HG02840 (cell line): ENCODE data around the gene RXRB.

ENCODE experiments used
- ATAC-seq: cut with Tn5 transposase; IDR thresholded peaks from one replicate; pipeline ENCODE4 v1.9.1; 2021; ENCODE audit warnings: mild to moderate bottlenecking, moderate library complexity, moderate number of reproducible peaks; ENCODE audit not compliant: unreplicated experiment, low FRiP score

Gene RXRB

DNA sequence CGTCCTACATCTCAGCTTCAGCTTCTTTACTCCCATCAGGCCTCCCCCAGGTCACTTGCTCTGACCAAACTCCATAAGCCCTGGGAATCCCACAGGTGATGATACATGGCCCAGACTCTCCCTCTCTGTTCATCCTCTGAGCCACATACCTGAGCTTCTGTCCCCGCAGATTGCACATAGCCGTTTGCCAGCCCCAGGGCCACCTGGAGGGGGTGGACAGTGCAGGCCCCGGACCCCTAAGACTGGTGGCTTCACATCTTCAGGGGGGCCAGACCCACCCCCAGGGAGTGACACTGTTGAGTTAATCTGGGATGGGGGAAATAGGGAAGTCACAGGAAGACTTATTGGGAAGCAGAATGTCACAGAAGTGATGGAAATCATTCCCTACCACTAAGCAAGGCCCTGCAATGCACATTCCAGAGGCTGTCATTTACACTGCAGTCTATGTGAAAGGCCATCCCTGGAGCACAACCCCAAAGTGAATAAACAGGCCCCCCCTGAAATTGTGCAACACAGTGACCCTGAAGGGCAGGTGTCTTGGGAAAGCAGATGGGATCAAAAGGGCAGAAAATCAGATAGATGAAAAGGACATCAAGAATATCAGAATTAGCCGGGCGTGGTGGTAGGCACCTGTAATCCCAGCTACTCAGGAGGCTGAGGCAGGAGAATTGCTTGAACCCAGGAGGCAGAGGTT lies 2.2 kb downstream of the RXRB start:
- no peak for ATAC-seq

DNA sequence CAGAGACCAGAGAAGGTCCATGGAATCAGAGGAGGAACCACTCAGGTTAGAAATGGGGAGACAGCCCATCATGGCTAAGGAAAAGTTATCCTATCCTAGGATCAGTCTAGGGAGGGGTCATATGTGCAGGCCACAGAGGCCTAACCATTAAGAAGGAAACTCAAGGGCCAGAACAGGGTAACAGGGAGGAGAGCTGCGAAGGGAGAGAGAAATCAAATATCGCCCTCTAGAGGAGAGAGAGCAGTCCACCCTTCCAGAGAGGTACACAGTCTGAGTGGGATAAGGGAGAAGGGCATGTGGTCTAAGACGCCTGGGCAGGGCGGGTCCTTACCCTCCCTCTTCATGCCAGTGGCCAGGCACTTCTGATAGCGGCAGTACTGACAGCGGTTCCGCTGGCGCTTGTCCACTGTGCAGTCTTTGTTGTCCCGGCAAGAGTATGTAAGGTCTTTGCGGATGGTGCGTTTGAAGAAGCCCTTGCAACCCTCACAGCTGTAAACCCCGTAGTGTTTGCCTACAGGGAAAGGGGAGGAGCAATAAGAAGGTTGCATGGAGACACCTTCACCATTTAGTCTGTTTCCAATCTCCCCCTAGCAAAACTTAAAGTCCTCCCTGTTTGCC lies 2.9 kb downstream of the RXRB start:
- ATAC-seq: no peak

DNA sequence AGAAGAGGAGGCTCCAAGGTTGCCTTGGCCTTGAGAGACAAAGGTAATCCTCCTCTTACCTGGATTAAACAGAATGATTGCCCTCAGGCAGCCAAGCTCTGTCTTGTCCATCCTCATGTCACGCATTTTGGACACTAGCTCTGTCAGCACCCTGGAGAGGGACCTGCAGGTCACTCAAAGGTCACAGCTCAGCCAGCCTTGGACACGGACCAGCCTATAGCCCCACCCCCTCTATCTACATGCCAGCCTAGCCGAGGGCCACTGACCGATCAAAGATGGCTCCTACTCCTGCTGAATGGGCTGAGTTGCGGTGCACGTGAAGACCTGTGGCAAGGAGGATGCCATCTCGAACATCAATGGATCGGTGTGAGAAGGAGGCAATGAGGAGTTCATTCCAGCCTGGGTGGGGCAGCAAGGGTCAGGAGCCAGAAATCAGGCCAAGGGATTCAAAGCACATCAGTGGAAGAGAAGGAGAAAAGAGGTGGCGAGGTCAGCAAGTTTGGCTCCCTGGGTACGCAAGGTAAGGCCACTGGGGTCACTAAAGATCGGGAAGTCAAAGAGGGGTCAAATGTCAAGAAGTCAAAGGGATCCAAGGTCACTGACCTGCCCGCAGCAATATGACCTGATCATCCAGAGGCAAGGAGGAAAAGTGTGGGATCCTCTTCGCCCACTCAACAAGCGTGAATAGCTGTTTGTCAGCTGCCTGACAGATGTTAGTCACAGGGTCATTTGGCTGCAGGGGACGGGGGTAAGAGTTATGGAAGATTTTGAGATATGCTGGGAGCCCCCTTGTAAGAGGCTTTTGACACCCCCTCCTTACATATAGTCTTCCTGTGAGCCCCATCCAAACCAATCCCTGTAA lies 4.9 kb downstream of the RXRB start:
- no peak for ATAC-seq

DNA sequence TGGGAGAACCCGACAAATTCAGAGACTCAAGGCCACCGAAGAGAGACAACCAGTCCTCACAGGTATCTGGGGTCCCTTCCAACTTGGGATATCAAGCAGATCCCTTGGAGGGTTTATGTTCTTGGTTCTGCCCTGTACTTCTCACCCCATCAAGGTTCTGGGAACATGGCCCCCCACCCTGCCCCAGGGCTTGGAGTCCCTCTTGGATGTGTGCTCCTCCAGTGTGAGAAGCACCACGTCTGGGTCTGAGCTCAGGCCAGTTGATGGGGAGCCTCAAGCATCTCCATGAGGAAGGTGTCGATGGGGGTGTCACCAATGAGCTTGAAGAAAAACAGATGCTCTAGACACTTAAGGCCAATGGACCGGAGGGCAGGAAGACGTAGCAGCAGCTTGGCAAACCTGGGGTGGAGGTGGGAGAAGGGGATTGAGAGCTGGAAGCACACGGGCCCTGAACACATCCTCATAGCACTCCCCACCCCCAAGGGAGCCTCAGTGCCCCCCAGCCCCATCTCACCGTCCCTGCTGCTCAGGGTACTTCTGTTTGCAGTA lies 6.0 kb downstream of the RXRB start:
- ATAC-seq: no peak

DNA sequence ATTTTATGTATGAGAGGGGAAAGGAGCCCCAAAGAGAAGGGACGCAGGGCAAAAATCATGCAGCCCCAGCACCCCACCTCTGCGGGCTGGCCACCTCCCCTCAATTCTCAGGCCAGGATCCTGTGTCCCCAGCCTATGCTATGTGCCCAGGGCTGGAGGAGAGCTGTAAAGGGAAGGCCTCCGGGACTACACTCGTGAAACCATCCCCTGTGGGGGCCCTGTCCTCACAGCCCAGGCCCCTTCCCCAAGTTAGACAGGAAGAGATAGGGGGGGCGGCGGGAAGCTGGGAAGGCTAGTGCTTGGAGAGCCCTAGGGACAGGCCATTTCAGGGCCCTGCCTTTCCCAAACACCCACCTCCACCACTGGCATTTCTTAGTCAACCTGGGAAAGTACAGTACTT lies 6.8 kb downstream of the RXRB start:
- ATAC-seq: no peak

DNA sequence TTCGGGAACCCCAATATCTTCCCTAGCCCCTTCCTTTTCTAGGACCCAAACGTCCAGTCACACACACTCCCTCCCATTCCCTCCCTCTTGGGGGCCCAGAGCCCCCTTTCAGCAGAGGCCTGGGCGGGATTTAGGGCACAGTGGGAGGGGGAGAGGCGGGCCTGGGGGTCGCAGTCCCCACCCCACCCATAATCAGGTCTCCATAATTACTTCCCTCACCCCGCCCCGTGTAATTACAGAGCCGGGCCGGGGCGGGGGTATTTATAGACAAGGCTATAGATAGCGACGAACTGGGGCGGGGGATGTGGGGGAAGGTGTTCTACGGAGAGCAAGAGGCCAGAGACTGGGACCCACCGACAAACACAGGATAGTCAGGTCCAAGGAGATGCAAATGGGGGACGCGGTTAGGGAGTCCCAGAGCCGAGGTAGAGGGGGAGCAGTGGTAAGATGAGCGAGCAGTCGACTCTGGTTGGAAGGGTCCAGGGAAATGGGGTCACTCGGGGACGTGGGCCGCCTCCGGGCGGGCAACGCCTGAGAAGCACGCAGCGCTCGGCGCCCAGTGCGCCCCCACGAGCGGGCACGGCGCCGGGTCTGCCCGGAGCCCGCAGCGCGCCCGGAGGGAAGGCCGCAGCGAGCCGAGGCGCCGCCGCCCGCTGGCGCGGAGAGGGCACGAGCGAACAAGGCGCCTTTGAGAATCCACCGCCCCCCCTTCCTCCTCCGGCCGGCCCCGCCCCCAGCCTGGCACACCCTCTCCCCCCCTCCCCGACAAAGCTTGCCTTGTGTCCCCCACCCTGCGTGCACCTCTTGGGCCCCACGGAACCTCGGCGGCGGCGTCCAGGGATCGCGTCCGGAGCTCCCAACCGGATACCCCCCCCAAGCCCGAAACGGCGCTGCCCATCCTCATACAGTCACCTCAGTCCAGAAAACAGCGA lies 7.5 kb downstream of the RXRB start:
- ATAC-seq: no peak

DNA sequence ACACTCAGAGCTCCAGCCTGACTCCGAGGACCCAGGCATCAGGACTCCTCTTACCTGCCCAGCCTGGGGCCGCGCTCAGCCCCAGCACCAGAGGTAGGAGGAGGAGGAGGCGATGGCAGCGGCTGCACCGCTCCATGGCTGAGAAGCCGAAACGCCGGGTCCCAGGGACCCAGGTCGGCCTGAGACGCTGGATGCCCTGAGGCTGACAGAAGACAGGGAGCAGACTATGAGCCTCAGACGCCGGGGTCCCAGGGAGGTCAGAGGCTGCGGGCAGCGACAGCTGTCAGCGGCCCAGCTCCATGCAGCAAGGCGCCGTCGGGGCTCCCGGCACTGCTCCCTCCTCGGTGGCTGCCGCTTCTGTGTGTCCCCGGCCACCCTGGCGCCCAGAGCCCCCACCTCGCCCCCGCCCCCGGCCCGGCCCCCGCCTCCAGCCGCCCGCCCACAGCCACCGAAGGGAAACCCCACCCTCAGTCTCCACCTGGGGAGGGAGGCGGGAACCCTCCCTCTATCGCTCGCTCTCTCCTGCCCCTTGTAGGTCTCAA lies 8.3 kb downstream of the RXRB start, which contains the start of gene COL11A2:
Gene COL11A2, minus strand, starts transcription at position 363 of the 542 bp plus-strand sequence. Its CDS starts 227 bp downstream, at position 136.
- no peak for ATAC-seq

DNA sequence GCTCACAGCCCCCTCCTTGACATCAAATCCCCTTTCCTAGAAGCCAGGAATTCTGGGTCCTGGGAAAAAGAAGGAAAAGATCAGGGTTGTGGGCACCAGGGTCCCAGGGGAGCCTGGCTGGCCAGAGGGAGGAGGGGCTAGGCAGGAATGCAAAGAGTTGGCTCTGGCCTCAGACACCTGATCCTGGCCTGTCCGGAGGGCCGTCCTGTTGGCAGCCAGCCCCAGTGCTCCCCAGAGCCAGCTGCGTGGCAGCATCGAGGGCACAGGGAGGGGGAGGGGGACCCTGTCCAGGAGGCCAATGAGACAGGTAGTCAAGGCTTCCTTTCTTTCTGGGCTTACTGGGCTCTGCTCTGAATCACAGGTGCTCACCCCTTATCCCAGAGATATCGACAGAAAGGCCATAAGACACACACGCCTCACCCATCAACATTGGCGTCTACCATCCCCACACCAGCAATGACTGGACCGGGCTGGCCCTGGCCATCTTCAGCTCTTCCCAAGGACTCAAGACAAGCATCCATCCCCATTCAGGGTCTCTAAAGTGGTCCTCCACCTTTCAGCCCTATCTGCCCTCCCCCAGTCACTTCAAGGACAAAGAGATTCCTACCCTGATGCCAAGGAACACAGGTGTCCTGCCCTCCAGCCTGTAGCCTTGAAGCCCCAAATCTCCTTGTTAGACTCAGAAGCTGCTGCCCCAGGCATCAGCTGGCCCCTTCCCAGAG lies 8.9 kb downstream of the RXRB start:
- no peak for ATAC-seq

DNA sequence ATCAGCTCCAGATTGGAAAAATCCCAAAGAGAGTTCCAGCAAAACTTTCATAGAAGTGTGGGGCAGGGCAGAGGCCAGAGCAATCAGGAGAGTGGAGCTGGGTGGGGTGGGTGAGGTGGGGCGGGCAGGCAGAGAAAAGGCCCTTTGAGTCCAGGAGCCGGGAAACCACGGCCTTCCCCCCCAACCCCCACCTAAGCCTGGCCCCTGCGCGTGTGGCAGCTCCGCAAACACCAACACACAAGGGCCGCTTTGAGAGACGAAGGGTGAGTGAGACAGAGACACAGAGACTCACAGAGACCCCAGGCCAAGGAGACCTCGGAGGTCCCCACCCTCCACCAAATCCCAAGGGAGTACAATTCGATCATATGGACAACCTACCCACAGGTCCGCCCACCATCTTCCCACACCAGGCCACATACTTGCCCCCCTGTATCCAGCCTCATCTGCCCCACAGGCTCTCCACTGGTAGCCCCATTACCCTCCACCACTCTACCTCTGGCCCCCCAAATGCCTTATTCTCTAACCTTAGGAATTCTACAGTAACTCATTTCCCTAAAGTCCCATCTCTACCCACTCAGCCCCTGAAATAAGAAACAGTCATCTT lies 9.9 kb downstream of the RXRB start:
- ATAC-seq: no peak

DNA sequence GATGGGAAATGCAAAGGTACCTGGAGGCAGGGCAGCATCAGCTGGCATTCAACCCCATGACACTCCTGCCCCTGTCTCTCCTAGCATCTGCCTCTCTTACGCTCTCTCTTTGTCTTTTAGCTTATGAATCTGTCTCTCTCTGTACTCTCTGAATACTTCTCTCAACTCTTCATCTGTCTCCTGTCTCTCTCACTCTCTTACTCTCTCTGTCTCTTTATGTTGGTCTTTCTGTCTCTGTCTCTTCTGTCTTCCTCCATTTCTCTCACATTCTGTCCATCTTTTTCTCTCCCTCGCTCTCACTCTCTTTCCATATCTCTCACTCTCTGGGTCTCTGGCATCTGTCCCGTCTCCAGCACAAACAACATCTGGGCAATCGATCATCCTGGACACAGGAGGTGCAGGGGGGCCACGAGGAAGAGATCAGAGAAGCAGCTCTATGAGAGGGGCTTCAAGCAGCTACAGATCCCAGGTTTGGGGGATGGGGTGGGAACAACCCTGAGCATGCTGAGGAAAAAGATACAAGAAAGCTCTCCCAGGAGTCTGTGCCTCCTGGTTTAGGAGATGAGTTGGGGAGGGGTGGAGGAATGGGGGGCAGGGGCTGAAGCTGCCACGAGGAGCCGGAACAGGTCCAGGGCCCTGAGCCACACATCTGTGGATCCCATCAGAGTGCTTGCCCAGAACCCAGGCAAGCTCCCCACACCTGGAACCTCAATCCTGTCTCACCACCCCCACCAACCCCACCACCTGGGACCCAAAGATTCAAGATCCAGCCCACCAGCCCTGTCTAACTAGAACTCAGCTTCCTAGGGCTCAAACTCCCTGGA lies 10.6 kb downstream of the RXRB start:
- ATAC-seq: no peak

DNA sequence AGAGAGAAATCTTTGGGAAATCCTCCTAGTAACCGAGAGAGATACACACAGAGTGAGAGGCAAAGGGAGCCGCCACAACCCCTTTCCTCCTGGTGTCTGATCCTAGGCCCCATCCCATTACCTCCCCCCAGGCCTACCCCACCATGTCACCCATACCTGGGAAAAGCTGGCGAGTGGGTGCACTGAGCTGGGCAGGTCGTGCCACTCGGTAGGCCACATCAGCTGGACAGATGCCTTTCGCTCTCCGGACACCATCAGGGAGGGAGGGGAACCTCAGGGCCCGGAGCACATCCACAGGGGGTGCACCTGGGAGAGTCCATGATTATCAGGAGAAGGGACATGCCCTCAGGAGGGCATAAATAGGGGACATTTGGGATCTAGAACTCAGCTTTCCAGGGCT lies 11.3 kb downstream of the RXRB start:
- ATAC-seq: no peak

DNA sequence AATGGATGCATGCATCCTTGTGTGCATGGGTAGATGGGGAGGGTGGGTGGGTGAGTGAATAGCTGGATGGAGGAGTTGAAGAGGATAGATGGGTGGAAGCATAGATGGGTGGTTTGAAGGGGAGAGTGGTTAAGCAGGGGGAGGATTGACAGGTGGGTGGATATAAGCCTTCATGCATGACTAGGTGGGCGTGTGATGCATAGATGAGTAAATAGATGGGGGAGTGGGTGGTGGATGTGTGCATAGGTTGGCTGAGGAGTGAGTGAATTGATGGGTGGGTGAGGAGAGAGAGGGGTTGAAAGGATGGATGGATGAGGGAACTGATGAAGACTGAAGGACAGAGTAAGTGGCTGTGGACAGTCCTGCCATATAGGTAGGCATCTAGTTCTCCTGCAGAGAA lies 12.7 kb downstream of the RXRB start:
- ATAC-seq: no peak

DNA sequence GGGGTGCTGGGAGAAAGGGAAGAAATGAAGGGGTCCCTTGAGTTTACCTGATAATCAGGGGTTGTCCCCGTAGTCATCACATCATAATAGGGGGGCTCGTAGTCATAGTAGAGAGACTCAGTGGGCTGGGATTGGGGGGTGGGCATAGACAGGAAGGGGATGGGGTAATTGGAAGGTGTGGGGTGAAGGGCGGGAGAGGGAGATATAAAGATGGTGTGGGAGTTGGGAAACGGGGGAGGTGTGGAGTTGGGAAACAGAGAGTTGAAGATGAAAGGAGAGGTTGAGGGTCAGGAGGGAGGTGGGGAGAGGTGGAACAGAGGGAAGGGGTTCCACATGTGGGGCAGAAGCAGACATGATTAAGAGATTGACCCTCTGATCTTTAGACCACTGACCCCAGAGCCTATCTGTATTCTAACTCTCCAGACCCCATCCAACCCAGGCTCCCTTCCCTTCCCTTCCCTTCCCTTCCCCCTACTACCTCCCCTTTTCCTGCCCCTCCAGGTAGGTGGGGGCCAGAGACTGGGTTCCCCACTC lies 14.7 kb downstream of the RXRB start:
- no peak for ATAC-seq

DNA sequence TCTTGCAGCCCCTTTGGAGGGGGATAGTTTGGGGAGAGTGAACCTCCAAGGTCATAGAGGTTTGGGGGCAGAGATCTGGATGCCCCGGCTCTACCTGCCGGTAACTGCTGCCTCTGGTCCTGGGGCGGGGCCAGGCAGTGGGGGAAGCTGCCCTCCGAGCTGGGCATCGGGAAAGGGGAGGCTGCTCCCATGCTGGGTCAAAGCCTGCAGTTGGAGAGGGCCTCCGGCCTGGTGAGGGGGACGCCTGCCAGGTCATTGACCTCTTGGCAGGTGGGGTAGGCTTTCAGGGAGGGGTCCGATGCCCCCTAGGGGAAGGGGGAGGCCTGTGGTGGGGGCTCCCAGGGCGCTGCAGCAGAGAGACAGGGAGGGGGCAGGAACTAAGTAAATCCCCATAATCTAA lies 15.3 kb downstream of the RXRB start:
- ATAC-seq: no peak

DNA sequence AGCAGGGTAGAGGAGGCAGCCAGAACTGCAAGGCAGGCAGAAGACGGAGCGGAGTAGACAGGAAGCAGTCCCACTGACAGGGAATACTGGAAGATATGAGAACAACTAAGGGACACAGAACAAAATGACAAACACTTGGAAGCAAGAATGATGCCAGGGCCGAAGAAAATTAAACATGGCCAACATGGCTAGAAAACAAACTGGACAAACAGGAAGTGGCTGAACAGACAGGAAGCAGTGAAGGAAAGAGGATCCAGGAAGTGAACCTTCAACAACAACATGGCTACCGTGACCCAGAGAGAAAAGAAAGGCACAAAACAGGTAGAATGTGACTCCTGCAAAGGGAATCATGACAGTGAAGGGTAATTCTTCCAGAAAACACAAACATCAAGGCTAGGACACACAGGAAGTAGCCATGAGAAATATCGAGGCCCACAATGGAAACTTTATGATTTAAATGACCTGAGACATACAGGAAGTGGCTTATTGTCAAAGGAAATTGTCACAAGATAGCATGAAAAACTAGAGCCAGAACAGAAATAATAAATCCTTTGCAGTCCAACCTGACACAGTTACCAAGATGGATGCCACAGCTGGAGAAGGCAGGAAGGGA lies 17.3 kb downstream of the RXRB start:
- no peak for ATAC-seq

DNA sequence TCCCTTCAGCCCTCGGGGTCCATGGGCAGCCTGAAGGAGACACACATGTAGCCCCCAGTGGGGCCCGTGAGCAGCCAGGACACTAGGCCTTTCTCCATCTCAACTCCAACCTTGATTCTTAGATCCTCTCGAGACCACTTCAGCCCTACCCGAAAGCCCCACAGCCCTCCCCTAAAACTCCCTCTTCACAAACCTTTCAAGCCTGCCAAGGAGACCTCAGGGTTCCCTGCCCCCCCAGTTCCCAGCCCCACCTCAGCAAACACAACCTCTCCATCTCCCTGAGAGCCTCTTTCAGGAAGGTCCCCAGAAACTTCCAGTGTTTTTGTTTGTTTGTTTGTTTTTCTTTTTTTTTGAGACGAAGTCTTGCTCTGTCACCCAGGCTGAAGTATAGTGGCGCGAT lies 19.3 kb downstream of the RXRB start:
- ATAC-seq: no peak

DNA sequence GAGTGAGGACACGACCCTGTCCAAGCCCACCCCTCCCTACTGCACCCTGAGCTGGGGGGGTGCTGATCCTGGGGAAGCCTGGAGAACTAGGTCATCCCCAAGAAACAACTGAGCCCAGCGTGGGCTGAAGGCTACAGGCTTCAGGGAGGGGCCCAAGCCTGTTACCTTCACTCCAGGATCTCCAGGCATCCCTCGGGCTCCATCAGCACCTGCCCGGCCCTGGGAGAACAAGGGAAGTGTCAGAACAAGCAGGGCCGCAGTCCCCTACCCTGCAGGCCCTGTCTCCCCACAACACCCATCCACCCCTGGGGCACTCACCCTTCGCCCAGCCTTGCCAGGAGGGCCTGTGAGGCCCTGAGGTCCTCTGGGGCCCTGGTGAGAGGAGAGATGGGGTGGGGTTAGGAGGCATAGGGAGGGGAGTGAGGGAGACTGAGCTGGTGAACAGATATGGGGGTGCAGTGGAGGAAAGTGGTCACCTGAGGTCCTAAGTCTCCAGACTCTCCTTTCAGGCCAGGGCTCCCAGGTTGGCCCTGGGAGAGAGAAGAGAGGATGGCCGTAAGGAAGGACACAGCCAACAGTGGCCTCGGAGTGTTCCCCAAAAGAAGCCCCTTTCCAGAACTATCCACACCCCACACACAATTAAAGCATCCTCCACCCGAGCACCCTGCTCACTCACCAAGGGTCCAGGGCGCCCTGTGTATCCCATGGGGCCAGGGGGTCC lies 21.6 kb downstream of the RXRB start:
- ATAC-seq: no peak
